ENCODE measurements around the gene CFAP43. TPM values are rescaled to one million over a fixed set of nuclear protein-coding genes. Genes with fewer than 3 reads are reported as not detected.

The CFAP43 gene
- total RNA-seq, 4 donors from 2014 or later: 0.16 to 1.00 (median 0.68) TPM; not detected in 1

DNA sequence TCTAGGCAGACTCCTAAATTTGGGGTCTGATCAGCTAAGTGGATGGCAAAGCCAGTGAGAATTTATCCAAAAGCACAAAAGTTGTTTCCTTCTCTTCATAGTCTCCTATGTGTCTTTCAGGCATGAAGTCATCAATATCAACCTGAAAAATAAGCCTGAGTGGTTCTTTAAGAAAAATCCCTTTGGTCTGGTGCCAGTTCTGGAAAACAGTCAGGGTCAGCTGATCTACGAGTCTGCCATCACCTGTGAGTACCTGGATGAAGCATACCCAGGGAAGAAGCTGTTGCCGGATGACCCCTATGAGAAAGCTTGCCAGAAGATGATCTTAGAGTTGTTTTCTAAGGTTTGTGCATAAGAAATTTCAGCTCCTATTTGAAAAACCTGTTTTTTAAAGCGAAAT, 27.3 kb upstream of the CFAP43 start:
- in situ Hi-C loops (cut with MboI; ENCODE audit: low pct_ligation_motif_present in 1 of 4, low pct_unique_long_range_greater_than_20kb in 1 of 4, low sequenced_read_pairs in 3 of 4): no loop called here
- intact Hi-C loops (cut with DNase I; ENCODE audit: low total_unique reads): no loop called here
- Histone ChIP-seq H3K27me3 (no peaks in the 10 kb centered on the region), H3K27ac (peak overlapping the region; percentile 14 to 67 (median 35)), H3K4me1 (peaks cover 6 to 60% (median 19%) of the 10 kb centered on the region in 4 donors), H3K36me3 (peaks cover 0 to 43% (median 20%) of the 10 kb centered on the region in 4 donors), H3K4me3 (no peak overlapping the region), H3K9me3 (no peaks in the 10 kb centered on the region)
- WGBS, 2 donors (ENCODE audit: low coverage in 1 of 2): 93% methylated on average over 3 of the region's 3 CpGs
- TF ChIP-seq POLR2A (IDR thresholded peaks at IDR 0.05) (no peak), POLR2AphosphoS5 (IDR thresholded peaks at IDR 0.05) (no peak), EP300 (IDR thresholded peaks at IDR 0.05; ENCODE audit: low read depth) (no peak), CTCF (IDR thresholded peaks at IDR 0.05) (no peak)
- no peak for DNase-seq

DNA sequence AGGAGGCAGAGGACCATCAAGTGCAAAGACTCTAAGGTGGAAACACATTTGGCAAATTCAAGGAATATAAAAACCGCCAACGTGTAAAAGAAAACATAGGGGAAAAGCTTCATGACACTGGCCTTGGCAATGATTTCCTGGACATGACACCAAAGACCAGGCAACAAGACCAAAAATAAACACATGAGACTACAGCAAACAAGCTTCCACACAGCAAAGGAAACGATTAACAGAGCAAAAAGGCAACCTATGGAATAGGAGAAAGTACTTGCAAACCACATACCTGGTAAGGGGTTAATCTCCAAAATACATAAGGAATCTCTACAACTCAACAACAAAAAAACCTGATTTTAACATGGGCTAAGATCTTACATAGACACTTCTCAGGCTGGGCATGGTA, 26.0 kb upstream of the CFAP43 start:
- in situ Hi-C loops (cut with MboI; ENCODE audit: low pct_ligation_motif_present in 1 of 4, low pct_unique_long_range_greater_than_20kb in 1 of 4, low sequenced_read_pairs in 3 of 4): no loop called here
- no peak for DNase-seq
- H3K36me3 ChIP-seq: peaks cover 0 to 43% (median 17%) of the 10 kb centered on the region in 4 donors
- no peaks in the 10 kb centered on the region for H3K27me3 ChIP-seq
- no peak overlapping the region for H3K4me3 ChIP-seq
- H3K27ac ChIP-seq: peak overlapping the region in 1 of 4 donors; percentile 3
- no peaks in the 10 kb centered on the region for H3K9me3 ChIP-seq
- H3K4me1 ChIP-seq: peaks cover 12 to 73% (median 26%) of the 10 kb centered on the region in 4 donors
- intact Hi-C loops (cut with DNase I; ENCODE audit: low total_unique reads): no loop called here
- WGBS, 2 donors (ENCODE audit: low coverage in 1 of 2): 75 to 80% methylated on average over 3 of the region's 3 CpGs
- TF ChIP-seq EP300 (IDR thresholded peaks at IDR 0.05; ENCODE audit: low read depth) (no peak), POLR2AphosphoS5 (IDR thresholded peaks at IDR 0.05) (no peak), CTCF (IDR thresholded peaks at IDR 0.05) (no peak), POLR2A (IDR thresholded peaks at IDR 0.05) (no peak)

DNA sequence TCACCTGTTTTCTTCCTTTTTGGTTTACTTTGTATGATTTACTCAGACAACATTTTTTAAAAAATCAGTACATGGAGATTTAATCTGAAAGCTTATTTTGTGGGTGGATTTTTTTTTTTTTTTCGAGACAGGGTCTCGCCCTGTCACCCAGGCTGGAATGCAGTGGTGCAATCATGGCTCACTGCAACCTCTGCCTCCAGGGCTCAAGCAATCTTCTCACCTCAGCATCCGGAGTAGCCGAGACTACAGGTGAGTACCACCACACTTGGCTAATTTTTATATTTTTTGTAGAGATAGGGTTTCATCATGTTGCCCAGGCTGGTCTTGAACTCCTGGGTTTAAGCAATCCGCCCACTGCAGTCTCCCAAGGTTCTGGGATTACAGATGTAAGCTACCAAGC, 25.1 kb upstream of the CFAP43 start:
- WGBS, 2 donors (ENCODE audit: low coverage in 1 of 2): 93 to 100% methylated on average over 4 to 5 of the region's 5 CpGs
- H3K4me1 ChIP-seq: peaks cover 12 to 77% (median 26%) of the 10 kb centered on the region in 4 donors
- no peaks in the 10 kb centered on the region for H3K9me3 ChIP-seq
- in situ Hi-C loops (cut with MboI; ENCODE audit: low pct_ligation_motif_present in 1 of 4, low pct_unique_long_range_greater_than_20kb in 1 of 4, low sequenced_read_pairs in 3 of 4): no loop called here
- peak overlapping the region in 1 of 4 donors; percentile 73 for H3K4me3 ChIP-seq
- H3K27ac ChIP-seq: peak overlapping the region in 1 of 4 donors; percentile 95
- intact Hi-C loops (cut with DNase I; ENCODE audit: low total_unique reads): no loop called here
- H3K27me3 ChIP-seq: no peaks in the 10 kb centered on the region
- peaks cover 0 to 35% (median 13%) of the 10 kb centered on the region in 4 donors for H3K36me3 ChIP-seq
- DNase-seq: no peak
- TF ChIP-seq CTCF (IDR thresholded peaks at IDR 0.05) (no peak), POLR2AphosphoS5 (IDR thresholded peaks at IDR 0.05) (no peak), POLR2A (IDR thresholded peaks at IDR 0.05) (no peak), EP300 (IDR thresholded peaks at IDR 0.05; ENCODE audit: low read depth) (no peak)

DNA sequence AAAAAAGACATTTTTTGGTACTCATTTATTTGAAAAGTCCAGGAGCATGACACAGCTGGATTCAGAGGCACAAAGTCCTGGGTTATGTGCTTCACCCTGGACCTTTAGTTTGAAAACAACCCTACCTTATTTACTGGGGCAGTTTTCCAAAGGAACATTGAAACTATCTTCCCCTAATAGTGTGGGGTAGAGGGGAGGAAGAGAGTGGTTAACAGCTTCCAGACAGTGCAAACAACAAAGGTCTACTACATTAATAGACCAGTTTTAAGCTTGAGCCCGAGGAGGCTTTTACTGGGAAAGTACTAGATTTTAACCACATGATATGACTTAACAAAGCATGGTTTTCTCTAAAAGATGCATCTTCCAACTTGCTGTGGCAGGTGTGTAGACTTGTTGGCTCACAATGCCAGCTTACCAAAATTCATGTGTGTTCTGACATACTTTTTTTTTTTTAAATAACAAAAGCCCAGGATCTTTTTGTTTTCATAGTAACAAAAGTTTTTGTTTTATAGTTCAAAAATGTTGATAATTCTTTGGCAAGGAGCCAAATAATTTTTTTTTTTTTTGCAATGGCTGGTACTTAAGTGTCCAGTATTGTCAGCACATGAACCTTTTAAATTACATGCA, 24.3 kb upstream of the CFAP43 start:
- intact Hi-C loops (cut with DNase I; ENCODE audit: low total_unique reads) (no loop called here), in situ Hi-C loops (cut with MboI; ENCODE audit: low pct_ligation_motif_present in 1 of 4, low pct_unique_long_range_greater_than_20kb in 1 of 4, low sequenced_read_pairs in 3 of 4) (no loop called here)
- peaks cover 12 to 74% (median 26%) of the 10 kb centered on the region in 4 donors for H3K4me1 ChIP-seq
- 16 to 67% methylated on average over 1 of the region's 1 CpG for WGBS, 2 donors (ENCODE audit: low coverage in 1 of 2)
- DNase-seq: no peak
- peak overlapping the region in 1 of 4 donors; percentile 73 for H3K4me3 ChIP-seq
- no peaks in the 10 kb centered on the region for H3K27me3 ChIP-seq
- H3K9me3 ChIP-seq: no peaks in the 10 kb centered on the region
- TF ChIP-seq POLR2AphosphoS5 (IDR thresholded peaks at IDR 0.05) (no peak), CTCF (IDR thresholded peaks at IDR 0.05) (no peak)
- peak overlapping the region; percentile 95 to 99 (median 96) for H3K27ac ChIP-seq
- peaks cover 0 to 35% (median 10%) of the 10 kb centered on the region in 4 donors for H3K36me3 ChIP-seq

All from transverse colon (tissue), 4 donors.